GM19395 (cell line): ENCODE data around the gene PPP2R5E.
A peak's percentile ranks its signal among the peaks of the same experiment; 100 is the strongest.
"Not testable (repeated sequence)": the region's sequence is repeated elsewhere in the genome, so short reads cannot be mapped to it uniquely, and the experiment has no call there.

ENCODE experiments used
- ATAC-seq: cut with Tn5 transposase; IDR thresholded peaks from one replicate; pipeline ENCODE4 v1.9.1; 2021; ENCODE audit warnings: mild to moderate bottlenecking, moderate library complexity; ENCODE audit not compliant: unreplicated experiment

PPP2R5E gene

DNA sequence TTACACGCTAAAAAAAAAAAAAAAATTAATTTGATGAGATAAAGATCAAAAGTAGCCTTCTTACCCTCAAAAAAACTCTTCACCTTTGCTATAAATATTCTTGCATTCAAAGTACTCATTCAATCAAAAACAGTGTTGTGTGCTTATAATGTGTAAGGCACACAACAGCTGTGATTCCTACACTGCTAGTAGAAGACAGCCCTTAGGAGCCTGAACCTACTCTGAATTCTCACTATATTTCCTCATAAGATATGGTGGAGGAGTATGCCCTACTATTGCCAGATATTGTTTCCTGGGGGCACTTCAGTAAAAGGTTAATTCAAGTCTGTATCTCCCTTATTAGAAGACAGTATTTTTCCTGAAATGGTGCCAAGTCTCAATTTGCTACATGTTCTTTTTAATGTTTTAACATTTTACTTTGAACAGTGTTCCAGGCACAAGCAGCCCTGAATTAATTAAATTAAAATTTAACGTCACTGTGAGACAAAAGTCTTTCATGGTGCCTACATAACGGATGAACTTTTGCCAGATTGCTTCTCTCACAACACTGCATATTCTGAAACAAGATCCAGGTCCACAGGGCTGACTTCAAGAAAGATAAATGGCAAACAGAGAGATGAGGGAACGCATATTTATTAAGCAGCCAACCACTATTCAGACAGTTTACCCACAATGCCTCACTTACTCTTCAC lies 19.3 kb downstream of the PPP2R5E start:
- ATAC-seq: no peak

DNA sequence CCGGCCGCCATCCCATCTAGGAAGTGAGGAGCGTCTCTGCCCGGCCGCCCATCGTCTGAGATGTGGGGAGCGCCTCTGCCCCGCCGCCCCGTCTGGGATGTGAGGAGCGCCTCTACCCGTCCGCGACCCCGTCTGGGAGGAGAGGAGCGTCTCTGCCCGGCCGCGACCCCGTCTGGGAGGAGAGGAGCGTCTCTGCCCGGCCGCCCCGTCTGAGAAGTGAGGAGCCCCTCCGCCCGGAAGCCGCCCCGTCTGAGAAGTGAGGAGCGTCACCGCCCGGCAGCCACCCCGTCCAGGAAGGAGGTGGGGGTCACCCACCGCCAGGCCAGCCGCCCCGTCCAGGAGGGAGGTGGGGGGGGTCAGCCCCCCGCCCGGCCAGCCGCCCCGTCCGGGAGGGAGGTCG lies 20.7 kb downstream of the PPP2R5E start:
- ATAC-seq: not testable (repeated sequence)

DNA sequence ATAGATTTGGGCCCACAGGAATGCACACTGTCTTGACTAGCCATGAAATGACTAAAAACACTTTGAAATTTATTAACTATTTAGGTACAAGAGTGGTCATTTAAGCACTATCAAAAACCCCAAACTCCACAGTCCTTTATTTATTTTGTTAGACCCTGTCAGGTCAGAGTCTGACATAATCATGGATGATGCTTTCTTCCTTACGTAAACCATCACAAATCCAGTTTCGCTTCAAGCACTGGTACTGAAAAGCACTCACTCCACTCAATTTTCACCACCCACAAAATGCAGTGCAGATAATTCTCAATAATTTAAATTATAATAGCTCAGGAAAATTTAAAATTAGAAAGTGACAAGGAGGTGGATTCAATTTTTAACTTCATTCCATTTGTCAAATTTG lies 25.8 kb downstream of the PPP2R5E start:
- no peak for ATAC-seq

DNA sequence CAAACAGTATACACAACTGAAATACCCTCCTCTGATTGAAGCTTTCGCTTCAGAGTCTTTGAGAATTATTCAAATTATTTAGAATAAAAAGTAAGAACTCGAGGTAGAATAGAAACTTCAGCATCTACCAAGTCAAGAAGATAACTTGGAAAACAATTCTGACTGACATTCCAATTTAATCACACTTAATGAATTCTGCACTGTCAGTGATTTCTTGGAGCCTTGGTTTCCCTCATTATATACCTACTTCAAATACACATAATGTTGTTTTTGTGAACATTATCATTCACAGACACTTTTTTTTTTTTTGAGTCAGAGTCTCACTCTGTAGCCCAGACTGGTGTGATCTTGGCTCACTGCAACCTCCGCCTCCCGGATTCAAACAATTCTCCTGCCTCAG lies 27.9 kb downstream of the PPP2R5E start:
- no peak for ATAC-seq

DNA sequence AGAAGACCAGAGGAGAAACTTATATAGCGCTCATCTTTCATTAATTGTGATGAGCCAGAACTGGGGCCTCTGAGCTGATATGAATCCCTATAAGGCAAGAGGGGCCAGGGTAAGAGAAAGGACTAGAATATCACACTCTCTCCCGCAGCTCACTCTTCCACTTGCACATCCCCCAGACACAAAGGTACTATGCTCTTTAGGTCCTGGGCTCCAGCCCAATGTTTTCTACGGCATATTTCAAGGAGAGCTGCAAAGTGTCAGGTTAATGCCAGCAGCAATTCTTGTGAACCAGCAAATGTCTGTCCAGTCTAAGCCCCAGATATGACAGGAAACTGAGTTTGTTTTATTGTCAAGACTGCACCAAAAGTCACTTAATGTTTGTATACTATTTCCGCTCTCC lies 29.4 kb downstream of the PPP2R5E start:
- no peak for ATAC-seq

DNA sequence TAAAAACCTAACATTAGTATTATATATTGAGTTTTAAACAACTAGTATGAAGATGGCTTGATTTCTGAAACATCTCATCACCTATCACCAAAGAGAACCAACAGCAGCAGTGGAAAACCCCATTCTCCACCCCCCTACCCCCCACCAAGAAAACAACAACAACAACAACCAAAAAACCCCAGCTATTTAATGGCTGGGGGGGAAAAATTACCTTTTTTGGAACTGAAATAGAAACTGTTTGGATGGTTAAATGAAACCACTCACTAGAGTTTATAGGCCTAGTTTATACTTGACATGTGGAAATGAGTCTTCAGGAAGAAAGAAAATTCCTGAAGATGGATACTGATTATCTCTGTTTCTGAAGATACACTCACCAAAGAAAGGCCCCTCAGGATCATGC lies 30.3 kb downstream of the PPP2R5E start:
- no peak for ATAC-seq

DNA sequence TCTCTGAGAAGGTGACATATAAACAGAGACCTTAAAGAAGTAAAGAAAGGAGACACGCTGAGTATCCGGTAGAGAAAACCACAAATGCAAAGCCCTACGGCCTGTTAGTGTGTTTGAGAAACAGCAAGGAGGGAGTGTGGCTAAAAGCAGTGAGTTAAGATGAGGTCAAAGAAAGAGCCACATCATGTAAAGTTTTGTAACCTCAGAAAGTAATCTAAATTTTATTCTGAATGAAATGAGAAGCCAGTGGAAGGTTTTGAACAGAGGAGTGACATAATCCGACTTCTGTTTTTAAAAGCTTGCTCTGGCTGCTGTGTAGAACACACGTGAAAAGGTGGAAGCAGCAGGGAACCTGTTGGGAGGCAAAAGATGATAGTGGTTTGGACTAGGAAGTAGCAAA lies 32.6 kb downstream of the PPP2R5E start:
- ATAC-seq: peak; percentile 91

DNA sequence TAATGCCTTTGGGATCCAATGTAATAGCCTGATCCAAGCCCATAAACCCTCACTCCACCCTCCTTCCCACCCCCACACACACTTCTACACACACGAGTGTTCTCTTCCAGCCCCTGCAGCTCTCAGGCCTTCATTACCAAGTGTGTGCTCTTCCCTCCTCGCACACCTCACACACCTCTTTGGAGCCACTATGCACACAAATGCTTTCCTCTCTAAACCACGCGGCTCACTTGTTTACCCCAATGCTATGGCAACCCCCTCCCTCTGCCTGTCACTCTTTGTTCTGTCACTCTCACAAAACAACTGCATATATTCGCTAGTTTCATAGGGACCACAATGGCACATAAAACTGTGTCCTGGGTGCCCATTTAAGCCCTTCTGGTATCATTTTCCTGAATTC lies 35.1 kb downstream of the PPP2R5E start:
- no peak for ATAC-seq

DNA sequence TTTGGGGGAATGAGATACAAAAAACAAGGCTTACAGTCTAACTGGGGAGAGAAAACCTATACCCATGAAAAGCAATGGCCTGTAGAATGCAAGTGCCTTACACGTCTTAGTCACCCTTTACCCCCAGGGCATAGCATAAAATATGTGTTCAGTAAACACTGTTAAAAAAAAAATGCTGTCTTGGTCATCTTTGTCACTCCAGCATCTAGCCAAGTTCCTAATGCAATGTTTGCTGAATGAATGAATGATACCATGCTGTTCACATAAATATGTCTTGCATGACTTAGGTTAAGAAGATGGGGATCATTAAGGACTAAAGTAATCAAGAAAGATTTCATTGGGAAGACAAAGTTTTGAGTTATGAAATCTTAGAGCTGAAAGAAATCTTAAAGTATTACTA lies 38.5 kb downstream of the PPP2R5E start:
- no peak for ATAC-seq

DNA sequence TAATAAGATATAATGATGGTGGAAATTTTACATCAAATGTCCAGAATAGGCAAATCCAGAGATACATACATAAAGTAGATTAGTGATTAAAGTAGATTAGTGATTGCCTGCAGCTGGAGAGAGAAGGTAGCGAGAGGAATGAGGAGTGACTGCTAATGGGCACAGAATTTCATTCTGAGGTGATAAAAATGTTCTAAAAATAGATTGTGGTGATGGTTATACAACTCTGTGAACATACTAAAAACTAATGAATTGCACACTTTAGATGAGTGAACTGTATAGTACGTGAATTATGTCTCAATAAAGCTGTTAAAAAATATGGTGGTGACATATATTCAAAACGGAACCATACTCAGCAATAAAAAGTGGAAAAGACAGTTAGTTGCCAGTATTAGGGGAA lies 41.7 kb downstream of the PPP2R5E start:
- no peak for ATAC-seq

DNA sequence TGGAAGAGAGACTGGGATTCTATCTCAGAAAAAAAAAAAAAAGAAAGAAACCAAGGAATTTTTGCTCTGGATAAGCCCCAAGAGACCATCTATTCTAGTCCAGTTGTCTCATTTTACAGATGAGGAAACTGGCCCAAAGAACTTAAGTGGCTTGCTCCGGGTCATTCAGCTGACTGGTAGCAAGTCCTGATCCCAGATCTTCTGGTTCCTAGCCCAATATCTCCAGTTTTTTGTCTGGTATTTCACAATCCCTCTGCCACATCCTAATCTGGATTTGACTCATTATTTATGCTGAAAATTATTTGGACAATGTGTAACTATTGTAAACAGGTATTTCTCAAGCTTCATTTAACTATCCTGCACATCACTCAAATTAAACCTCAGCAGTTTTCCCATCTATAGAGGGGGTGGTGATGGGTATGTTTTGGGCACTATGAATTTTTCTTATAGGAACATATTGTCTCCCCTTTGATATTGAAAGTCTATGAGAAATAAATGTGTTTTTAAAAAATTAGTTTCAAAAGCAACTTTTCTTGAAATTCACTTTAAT lies 43.4 kb downstream of the PPP2R5E start:
- ATAC-seq: no peak

DNA sequence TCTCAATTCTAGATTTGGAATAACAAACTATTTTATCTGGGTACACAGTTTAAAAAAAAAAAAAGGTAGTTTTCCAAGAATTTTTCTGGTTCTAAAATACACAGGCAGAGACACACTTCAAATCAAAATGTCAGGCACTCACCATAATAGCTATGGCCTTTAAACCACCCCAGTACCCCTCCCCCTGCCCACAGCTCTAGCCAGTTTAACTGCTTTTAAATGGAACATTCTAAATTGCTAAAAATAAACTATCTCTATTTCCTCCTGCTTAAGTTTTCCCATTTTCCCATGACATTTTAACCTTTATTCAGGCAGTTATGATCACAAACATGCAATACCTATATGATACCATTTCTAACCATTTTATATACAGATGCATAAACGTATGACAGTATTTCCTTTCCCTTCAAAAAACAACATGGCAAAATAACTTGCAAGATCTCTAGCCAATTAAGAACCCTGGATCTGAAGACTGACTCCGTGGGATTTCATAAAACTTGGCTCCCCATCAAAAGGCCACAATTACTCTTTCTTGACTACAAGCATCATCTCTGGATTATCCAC lies 46.3 kb downstream of the PPP2R5E start:
- no peak for ATAC-seq

DNA sequence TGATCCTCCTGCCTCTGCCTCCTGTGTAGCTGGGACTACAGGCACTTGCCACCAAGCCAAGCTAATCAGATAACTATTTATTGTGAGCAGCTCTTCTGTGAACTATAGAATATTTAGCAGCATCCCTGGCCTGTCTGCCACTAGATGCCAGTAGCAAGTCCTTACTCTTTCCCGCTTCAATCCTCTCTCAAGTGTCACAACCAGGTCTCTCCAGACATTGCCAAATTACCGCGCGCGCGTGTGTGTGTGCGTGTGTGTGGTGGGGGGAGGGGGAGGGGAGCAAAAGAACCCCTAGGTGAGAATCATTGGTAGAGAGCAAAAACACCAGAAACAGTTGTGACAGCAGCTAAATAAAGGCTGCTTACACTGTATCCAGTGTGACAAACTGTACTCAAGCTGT lies 49.9 kb downstream of the PPP2R5E start:
- ATAC-seq: no peak

DNA sequence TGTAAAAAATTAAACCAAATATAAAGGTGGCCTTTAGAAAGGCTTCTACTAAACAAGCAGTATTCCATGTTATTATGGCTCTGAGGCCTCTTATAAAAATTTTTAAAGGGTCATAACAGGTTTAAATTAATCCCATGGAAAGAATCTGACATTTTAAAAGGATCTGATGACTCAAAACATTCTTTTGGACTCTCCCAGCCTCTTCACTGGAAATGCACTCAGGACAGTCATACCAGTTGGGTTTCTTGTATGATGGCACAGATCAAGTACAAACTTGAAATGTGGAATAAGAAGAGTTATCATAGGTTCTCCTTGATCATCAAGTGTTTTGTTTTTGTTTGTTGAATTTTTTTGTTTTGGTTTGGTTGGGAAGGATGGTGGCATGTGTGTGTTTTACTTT lies 50.8 kb downstream of the PPP2R5E start:
- ATAC-seq: no peak

DNA sequence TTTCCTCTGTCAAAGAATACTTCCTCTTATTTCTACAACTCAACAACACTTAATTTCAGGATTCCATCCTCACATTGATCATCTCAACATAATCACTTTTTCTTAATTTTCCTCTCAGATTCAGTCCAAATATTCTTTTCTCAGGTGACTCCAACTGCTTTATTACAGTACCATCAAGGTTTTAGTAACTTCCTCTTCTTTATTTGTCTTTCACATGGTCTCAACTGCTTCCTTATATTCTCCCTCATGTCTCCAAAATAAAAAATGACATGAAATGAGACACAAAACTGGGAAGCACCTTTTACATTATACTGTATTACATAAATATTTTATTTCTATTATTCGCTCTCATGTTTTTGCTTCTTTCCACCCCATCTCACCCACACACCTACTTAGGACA lies 55.5 kb downstream of the PPP2R5E start:
- no peak for ATAC-seq

DNA sequence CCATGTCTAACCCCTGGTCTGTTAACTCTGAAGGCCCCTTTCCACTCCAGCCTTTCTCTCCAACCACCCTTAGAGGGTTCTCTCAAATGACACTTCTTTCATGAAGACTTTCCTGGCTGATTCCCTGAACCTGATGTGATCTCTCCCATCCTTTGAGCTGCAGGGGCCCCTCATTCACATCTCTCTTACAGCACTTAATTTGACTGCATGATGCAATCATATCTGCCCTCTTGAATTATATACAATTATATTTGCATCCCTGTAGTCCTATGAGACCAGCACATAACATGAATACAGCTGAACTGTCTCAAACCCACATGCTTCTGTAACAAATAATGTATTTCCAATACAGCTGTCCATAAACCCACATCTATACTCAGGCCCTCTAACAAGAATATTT lies 56.4 kb downstream of the PPP2R5E start:
- ATAC-seq: no peak

DNA sequence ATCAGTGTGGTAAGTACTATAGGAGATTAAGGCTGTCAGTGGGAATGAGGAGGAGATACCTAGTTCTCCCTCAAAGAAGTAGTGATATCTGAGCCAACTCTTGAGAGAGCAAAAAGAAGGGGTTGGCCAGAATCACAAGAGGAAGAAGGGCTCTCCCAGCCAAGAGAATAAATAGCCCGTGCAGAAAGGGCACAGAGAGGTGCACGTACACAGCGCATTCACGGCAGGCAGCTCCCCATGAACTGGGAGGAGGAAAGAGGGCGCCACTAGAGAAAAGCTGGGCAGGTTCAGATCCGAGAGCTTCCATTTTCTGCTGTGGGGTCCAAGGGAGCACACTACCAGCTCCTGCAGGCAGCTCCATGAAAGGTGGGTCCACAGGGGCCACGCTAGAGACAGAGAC lies 59.9 kb downstream of the PPP2R5E start:
- ATAC-seq: no peak

DNA sequence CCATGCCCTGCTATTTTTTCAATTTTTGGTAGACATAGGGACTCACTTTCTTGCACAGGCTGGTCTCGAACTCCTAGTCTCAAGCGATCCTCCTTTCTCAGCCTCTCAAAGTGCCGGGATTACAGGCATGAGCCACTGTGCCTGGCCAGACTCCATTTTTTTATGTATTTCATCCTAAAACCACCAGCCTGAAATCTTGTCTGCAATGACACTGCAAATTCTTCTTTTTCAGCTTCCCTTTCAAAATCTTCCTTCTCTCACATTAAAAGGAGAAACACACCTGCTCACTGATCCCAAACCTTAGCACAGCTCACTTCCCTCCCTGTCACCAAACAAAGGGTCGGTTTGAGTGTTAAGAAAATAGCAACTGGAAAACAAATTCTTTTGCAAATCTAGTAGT lies 62.6 kb downstream of the PPP2R5E start:
- no peak for ATAC-seq

DNA sequence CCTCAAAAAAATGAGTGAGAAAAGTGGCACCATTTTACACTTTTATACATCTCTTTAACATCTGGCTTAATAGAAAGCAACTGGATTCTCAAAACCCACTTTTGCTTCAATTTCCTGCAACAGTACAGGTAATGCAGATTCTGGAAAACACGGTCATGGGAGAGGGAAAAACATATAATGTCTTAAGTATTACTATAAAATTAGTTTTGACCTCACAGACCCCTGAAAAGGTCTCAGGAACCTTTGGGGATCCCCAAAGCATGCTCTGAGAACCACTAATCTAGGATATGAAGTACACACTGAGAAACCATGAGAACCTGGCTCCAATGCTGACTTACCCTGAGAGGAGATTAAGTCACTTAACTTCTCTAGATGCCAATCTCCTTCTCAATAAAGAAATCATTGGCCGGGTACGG lies 64.7 kb downstream of the PPP2R5E start:
- ATAC-seq: peak; percentile 55

DNA sequence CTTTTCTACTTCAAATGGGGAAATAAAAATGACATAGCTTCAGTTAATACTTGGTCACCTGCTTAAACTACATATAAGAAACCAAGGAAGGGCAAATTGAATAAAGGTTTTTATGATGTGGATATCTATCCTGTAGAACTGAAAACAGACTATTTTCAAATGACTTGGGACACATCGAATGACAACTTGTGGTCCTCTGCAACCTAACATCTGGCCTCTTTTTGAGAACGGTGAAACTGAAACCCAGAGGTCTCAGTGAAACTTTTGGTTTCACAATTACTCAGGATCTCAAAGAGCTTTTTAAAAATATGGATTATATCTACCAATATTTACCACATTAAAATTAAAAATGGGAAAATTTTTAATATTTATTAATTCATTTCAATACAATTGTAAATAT lies 65.2 kb downstream of the PPP2R5E start:
- peak; percentile 89 for ATAC-seq

DNA sequence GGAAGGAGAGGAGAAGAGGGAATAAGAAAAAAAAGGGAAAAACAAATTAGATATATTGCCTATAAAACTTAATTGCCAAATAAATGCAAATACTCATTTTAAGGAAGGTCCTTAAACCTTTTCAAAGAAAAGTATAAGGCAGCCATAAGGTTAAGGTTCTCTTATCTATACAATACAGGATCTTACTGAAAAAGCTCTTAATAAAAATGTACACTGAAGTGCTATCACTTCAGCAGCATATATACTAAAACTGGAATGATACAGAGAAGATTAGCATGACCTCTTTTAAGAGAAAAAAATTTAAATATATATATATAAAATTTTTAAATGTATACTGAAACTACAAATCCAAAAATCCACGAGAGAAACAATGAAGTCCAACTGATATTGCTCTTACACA lies 65.6 kb downstream of the PPP2R5E start:
- ATAC-seq: no peak

DNA sequence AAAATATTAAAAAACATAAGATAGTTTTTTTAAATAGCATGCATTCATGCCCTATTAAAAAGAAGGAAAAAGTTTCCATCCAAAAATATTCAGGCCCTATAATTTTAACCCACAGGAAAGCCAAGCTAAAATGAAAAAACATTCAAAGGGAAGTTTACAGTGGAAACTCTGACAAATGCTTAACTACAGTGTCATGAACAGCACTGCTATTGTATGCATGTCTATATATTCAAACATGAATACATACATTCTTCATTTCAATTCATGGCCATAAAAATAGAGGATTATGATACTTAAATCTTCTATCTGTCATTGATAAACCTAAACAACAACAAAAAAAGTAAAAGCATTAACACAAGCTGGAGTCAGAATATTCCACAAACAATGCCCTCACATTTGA lies 67.4 kb downstream of the PPP2R5E start:
- no peak for ATAC-seq

DNA sequence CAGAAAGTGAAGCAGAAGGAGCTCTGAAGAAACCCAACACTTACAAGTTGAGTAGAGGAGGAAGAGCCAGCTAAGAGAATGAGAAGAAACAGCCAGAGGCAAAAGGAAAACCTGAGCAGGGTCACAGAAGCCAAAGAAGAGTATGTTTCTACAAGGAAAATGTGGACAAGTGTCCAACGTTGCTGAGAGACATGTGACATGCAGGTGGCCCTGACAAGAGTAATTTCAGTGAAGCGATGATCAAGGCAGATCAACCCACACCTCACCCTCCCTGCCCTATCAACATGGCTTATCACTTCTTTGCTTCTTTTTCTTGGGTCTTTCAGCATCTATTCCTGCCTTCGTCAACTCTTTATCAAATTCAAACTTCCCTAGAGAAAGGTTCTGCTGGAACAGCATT lies 68.3 kb downstream of the PPP2R5E start:
- ATAC-seq: no peak
